ENCODE data around the gene COL23A1.

DNA sequence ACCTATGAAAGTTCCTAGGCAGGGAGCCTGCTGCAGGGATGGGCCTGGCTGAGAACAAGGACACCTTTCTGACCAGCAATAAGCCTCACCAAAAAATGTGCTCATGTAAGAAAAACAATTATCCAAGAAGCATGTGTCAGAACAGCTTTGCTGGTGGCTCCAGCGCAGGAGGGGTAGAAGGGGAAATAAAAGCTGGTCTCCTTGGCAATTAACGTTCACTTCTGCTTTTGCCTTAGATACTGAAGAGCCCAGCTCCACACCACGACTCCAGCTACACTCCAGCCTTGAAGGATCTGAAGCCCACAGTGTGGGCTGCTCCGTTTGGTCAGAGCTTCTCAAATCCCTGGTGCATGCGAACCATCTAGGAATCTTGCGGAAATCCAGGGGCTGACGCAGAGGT, 250.0 kb downstream of the COL23A1 start:
- TF ChIP-seq, protein P1, sequence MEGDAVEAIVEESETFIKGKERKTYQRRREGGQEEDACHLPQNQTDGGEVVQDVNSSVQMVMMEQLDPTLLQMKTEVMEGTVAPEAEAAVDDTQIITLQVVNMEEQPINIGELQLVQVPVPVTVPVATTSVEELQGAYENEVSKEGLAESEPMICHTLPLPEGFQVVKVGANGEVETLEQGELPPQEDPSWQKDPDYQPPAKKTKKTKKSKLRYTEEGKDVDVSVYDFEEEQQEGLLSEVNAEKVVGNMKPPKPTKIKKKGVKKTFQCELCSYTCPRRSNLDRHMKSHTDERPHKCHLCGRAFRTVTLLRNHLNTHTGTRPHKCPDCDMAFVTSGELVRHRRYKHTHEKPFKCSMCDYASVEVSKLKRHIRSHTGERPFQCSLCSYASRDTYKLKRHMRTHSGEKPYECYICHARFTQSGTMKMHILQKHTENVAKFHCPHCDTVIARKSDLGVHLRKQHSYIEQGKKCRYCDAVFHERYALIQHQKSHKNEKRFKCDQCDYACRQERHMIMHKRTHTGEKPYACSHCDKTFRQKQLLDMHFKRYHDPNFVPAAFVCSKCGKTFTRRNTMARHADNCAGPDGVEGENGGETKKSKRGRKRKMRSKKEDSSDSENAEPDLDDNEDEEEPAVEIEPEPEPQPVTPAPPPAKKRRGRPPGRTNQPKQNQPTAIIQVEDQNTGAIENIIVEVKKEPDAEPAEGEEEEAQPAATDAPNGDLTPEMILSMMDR (IDR thresholded peaks at IDR 0.05; ENCODE audit: low read length) = no peak
- no peak for TF ChIP-seq EZH2 (optimal IDR thresholded peaks at IDR 0.05; ENCODE audit: low read depth, low read length)

All from MM.1S (cell line).